ENCODE measurements around the gene PPP6C.
"Not testable (repeated sequence)": the region's sequence is repeated elsewhere in the genome, so short reads cannot be mapped to it uniquely, and the experiment has no call there.

Gene PPP6C

DNA sequence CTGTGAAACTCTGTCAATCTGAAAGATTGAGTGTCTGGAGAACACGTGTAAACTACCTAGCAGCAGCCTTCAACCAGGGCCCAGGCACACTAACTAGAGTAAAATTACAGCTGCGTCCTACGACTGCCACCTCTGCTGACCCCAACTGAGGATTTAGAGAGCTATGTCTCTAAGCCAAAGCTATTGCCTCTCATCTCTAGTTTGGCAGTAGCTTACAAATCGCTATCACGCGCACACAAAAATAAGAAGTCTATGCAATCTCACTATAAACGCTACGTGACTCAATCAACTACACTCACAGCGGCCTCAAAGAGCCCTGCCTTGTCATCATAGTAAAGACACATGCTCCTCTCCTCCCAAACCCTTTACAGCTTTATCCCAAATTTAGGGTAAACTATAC is 8.7 kb downstream of the PPP6C start:
- no peak for DNase-seq

GRCh38 chr9:125179776-125180175 is 9.8 kb downstream of the PPP6C start:
- DNase-seq, result not testable (repeated sequence)

- no peak for DNase-seq
These were observed 11.7 kb downstream of the PPP6C start for GRCh38 chr9:125177888-125178287.

GRCh38 chr9:125176636-125177035 is 13.0 kb downstream of the PPP6C start:
- DNase-seq, result no peak

- DNase-seq, result no peak
These were observed 17.4 kb downstream of the PPP6C start for GRCh38 chr9:125172031-125172755.

- no peak for DNase-seq
These were observed 19.7 kb downstream of the PPP6C start for GRCh38 chr9:125169895-125170294.

DNA sequence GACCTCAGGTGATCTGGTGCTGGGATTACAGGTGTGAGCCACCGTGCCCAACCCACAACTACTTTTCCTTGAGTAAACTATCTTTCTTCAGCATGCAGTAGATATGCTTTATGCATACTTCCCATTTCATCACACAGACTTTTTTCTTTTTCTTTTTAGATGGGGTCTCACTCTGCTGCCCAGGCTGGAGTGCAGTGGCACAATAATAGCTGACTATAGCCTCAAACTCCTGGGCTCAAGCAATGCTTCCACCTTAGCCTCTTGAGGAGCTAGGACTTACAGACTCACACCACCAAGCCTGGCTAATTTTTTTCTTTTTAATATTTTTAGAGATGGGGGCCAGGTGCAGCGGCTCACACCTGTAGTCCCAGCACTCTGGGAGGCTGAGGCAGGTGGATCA is 22.8 kb downstream of the PPP6C start:
- no peak for DNase-seq

GRCh38 chr9:125162891-125163290 is 26.7 kb downstream of the PPP6C start:
- not testable (repeated sequence) for DNase-seq

GRCh38 chr9:125161284-125161918 is 28.2 kb downstream of the PPP6C start:
- DNase-seq, result no peak

DNA sequence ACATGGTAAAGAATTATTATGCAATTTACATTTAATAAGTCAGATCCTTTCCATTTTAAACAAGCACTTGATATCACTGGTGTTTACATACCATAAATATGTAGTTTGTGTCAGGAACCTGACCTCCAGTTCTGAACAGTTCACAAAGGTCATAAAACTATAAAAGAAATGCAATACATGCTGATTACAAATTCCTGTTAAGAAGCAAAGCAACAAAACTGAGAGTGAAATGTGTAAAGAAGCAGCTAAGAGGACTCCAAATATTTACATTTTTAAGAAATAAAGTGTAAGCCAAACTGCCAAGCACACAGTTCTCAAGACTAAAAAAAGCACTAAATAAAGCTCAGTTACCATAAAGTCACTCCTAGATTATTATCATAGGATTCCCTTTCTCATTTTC is 28.9 kb downstream of the PPP6C start:
- DNase-seq, result no peak

GRCh38 chr9:125156551-125156950 is 33.1 kb downstream of the PPP6C start:
- no peak for DNase-seq

- no peak for DNase-seq
These were observed 35.8 kb downstream of the PPP6C start for GRCh38 chr9:125153712-125154367.

DNA sequence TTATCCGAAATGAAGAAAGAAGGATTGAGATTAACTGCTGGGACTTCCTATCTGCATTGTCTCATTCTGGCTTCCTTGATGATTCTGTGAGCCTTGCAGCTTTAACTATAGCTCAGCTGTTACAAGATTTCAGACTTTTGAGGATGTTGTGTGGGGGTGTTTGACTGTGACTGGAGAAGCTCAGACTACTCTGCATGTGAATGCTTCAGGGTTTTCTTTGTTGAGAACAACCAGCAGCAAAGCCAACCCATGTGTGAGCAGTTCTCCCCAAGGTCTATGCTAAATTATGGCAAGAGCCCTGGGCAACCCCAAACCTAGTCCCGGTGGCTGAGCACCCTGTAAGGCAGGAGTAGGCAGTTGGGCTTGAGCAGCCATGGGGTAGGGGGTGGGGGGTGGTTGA is 37.9 kb downstream of the PPP6C start:
- DNase-seq, result no peak

GRCh38 chr9:125150349-125151245 is 39.0 kb downstream of the PPP6C start:
- DNase-seq, result no peak

DNA sequence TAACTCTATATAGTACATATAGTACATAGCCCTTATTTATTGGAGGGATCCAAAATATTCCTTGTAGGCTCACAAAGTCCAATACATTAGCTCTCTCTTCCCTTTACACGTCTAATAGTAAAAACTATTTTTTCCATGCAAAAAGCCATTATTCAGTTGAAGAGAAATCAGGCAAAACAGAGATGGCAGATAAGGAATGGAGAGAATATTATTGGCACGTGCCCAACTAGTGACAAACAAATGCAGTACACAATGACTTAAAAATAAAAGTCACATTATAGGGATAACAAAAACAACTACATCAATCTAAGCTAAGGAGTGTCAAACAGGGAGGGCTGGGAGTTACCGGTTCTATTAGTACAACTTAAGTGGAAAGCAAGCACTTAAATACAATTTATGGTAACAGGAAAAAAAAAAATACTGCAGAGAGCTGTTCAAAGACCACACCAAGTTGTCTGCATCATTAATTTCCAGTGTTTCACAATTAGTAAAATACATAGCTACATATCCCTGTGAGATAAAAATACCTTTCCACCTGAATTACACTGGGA is 42.1 kb downstream of the PPP6C start:
- no peak for DNase-seq

GRCh38 chr9:125146247-125146646 is 43.4 kb downstream of the PPP6C start:
- no peak for DNase-seq

- DNase-seq, result no peak
These were observed 44.2 kb downstream of the PPP6C start for GRCh38 chr9:125145425-125145824.

DNA sequence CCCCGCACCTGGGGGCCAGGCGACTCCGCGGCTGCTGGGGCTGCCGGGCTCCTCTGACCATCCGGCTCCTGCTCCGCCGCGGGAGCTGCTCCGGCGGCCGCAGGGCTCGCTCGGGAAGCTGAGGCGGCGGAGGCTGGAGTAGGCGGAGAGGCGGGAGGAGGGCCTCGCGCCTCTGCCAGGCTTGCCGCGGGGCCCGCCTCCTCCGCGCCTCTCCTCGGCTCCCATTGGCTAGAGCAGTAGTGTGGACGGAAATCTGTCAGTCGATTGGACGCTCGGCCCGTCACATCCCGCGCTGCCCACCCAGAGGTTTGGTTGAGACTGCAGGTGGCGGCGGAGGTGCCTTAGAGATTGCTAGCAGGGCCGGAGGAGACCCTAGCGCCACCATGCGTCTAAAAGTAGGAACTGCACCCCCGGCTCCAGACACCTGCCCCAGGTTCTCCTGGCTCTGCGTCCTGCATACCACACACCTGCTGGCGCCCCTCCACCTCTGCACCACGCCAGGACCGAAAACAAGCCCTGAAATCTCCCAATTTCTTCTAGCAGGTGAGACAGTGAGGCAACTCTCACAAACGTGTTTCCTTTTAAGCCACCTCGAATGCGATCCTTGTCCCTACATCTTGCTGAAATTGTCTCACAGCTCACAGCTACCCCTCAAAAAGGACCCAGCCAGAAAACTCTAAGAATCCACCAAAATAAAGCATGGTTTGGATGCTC is 46.1 kb downstream of the PPP6C start, which contains the start of gene SCAI:
TSS of gene SCAI (minus strand) at position 152 of the 714 bp plus-strand sequence. CDS start at position 61, 91 bp downstream.
- DNase-seq, result peak; percentile 83 to 97 (median 96)

DNA sequence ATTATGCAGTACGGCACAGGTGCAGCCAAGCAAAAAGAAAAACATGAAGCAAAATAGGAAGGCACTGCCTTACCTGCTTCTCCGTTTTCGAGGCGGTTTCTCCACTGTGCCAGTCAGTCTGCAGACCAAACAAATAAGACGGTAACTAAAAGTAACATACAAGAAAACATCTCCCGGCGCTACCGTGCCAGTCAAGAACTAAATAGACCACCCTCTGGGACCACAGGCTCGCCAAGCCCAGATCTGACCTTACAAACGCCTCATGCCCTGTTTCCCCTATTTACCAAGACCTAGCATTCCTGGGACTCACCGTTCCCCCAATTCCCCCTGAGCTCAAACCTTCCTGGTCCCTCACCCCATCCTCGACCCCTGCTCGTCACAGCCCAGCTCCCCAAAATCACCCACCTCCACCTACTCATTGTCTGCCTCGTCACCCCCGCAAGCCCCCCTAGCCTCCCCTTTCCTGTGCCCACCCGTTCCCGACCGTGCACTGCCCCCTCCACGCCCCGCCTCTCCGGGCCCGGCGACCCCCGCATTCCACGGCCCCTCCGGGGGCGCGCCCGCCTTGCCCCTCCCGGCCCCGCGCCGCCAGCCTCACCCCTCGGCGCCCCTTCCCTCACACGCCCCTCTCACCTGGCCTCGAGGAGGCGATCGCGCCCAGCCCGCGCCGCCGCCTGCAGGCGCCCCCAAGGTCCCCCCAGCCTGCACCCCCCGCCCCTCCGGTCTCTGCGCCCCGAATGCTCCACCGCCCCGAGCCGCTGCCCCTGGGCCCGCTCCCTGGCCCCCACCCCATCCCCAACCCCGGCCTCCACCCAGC is 46.8 kb downstream of the PPP6C start:
- peak in 1 of 4 experiments; percentile 22 for DNase-seq

- no peak for DNase-seq
These were observed 47.9 kb downstream of the PPP6C start for GRCh38 chr9:125141751-125142150.

GRCh38 chr9:125141251-125141650 is 48.4 kb downstream of the PPP6C start:
- DNase-seq, result no peak
